A673 (cell line): Measurements from ENCODE around the gene ATP7A.

ENCODE experiments used
- EZH2 ChIP-seq: fragments of 200-600 bp; sonication (generic); IDR thresholded peaks from 2 replicates; pipeline ENCODE4 v1.6.1; 2017; ENCODE audit warnings: borderline replicate concordance, low read depth, mild to moderate bottlenecking, mixed read lengths, antibody characterized with exemption, low read length; ENCODE audit not compliant: poor library complexity, severe bottlenecking
- TF ChIP-seq, protein P1 (sequence below): fragments of 300-800, 200-600 bp; sonication (generic); conservative IDR thresholded peaks from 2 replicates; pipeline ENCODE4 v1.5.1; 2017; ENCODE audit warnings: low read depth, mild to moderate bottlenecking, antibody characterized with exemption, low read length, moderate library complexity, mixed read lengths

DNA sequence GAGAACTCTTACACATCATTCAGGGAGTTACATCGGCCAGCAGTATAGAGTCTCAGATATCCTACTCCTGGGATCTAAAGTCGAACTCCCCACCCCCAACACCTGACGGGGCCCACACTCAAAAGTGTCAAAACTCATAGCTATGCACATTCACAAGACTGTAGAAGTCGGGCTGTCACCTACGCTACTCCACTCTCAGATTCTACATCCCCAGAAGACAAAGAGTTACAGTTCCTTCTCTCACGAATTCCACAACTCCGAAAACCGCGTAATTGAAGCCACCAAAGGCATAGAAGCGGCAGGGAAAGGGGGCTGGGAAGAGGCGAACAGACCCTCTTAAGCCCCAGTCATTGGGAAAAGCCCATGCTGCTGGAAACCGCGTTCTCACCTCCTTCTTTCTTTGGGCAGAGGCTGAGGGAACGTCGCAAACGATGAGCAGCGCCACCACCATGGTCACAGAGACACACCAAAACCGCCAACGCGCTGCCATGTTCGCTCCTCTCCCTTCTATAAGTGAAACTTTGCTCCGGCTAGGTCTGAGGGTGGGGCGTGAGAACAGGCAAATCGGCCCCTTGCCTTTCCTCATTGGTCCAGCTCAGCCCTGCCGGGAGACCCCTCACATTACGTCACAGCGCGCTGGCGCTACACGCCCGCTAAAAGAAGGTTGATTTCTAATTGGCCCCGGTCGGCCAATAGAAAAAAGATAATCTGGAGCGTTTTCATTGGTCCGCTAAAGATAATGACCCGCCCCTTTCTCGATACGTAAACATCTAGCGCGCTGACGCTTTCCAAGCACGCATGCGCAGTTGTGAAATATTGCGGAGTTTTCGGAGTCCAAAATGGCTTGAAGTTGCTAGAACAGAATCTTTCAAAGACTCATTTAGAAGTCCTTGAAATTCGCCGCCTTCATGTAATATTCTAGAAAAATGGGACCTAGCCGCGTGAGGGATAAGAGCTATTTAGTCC is 15.3 kb upstream of the ATP7A start, which contains the start of gene MAGT1:
- TF ChIP-seq, protein P1, sequence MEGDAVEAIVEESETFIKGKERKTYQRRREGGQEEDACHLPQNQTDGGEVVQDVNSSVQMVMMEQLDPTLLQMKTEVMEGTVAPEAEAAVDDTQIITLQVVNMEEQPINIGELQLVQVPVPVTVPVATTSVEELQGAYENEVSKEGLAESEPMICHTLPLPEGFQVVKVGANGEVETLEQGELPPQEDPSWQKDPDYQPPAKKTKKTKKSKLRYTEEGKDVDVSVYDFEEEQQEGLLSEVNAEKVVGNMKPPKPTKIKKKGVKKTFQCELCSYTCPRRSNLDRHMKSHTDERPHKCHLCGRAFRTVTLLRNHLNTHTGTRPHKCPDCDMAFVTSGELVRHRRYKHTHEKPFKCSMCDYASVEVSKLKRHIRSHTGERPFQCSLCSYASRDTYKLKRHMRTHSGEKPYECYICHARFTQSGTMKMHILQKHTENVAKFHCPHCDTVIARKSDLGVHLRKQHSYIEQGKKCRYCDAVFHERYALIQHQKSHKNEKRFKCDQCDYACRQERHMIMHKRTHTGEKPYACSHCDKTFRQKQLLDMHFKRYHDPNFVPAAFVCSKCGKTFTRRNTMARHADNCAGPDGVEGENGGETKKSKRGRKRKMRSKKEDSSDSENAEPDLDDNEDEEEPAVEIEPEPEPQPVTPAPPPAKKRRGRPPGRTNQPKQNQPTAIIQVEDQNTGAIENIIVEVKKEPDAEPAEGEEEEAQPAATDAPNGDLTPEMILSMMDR, result no peak
- TF ChIP-seq EZH2, result no peak
